OCI-LY7 (cell line): ENCODE results near the gene GRID1.

ENCODE experiments used
- CTCF ChIP-seq: fragments of 200-600 bp; sonication (generic); conservative IDR thresholded peaks from 2 replicates; pipeline ENCODE4 v1.5.1; 2014; ENCODE audit warnings: mild to moderate bottlenecking, antibody characterized with exemption, low read length, moderate library complexity, mixed read lengths
- EZH2phosphoT487 ChIP-seq: fragments of 200-600 bp; sonication (generic); IDR thresholded peaks from 2 replicates; pipeline ENCODE4 v1.6.1; 2018; ENCODE audit warnings: low read depth, borderline replicate concordance, mild to moderate bottlenecking, mixed run types, antibody characterized with exemption, low read length, moderate library complexity, mixed read lengths

DNA sequence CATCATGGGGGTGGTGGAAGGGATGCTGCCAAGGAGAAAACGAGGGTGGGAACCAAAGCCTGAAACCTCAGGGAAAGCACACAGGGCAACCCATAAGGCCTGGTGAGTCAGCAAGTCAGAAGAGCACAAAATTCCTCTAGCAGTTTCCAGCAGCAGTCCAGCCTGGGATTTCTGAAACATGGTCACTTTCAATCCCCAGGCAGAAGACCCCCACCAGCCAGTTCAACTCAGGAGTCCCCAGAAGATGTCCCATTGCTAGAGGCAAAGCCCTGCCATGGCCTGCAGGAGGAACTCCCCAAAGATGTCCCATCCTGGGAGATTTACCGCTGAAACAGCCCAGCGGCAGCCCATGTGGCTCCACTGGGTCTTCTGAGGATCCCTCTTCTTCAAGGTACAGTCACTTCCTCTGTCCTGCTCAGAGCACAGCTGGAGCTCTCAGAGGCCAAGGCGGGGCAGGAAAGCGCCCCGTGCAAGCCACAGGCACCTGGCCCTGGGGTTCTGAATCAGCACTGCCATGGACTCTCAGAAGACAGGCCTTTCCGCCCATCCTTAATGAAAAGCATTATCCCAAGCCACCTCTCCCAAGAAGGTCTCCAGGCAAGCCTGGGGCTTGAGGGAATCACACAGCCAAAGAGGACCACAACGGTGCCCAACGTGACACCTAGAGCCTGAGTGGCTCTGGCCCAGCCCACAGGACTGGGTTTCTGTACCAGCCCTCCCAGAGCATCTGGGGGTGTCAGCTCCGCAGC lies 196.9 kb downstream of the GRID1 start:
- no peak for TF ChIP-seq CTCF
- TF ChIP-seq EZH2phosphoT487, result no peak
